HT1080 (cell line): ENCODE results near the gene ST7. TPM values are rescaled to one million over a fixed set of nuclear protein-coding genes. Genes with fewer than 3 reads are reported as not detected.
"Not testable (repeated sequence)": the region's sequence is repeated elsewhere in the genome, so short reads cannot be mapped to it uniquely, and the experiment has no call there.

Experiments used
- DNase-seq: peaks from one replicate; pipeline ENCODE4 v3.0.0-alpha.2; 2015; ENCODE audit warnings: low read depth
- polyA plus RNA-seq, 2 experiments: library from polyadenylated mRNA; depleted of rRNA; stranded (reverse); fragments of >200 nt; gene quantifications; 2 replicates each; pipeline ENCODE4 v1.2.3, GENCODE V29; 2015
- total RNA-seq: library from RNA; depleted of rRNA; stranded (reverse); fragments of >200 nt; shearing (Covaris generic); gene quantifications from 2 replicates; pipeline ENCODE4 v1.2.3, GENCODE V29; 2014; rRNA removed

Gene ST7
- 15.1 and 22.6 TPM in 2 replicates for total RNA-seq
- polyA plus RNA-seq (2015; cell fraction: cytosol; rRNA removed) = 15.5 and 17.7 TPM in 2 replicates
- polyA plus RNA-seq (2015; cell fraction: nucleus; rRNA removed) = 23.4 and 23.9 TPM in 2 replicates

- peak; percentile 54 for DNase-seq
Measured at GRCh38 chr7:116953372-116953905, at the start of gene ST7. TSS of gene ST7 (plus strand) at chr7:116953501. CDS start at chr7:116953541, 40 bp downstream.

GRCh38 chr7:116906391-116906790 is 46.9 kb upstream of the ST7 start:
- no peak for DNase-seq

- DNase-seq = no peak
Measured at GRCh38 chr7:116910383-116910782, 42.9 kb upstream of the ST7 start.

- no peak for DNase-seq
Measured at GRCh38 chr7:116911801-116912200, 41.5 kb upstream of the ST7 start.

GRCh38 chr7:116912269-116912909 is 40.9 kb upstream of the ST7 start:
- no peak for DNase-seq

- no peak for DNase-seq
Measured at GRCh38 chr7:116918704-116919103, 34.6 kb upstream of the ST7 start.

GRCh38 chr7:116920359-116920758 is 32.9 kb upstream of the ST7 start:
- no peak for DNase-seq

GRCh38 chr7:116922545-116922944 is 30.8 kb upstream of the ST7 start:
- DNase-seq = no peak

GRCh38 chr7:116924741-116925140 is 28.6 kb upstream of the ST7 start:
- no peak for DNase-seq

- no peak for DNase-seq
Measured at GRCh38 chr7:116929021-116929420, 24.3 kb upstream of the ST7 start.

- DNase-seq = peak; percentile 76
Measured at GRCh38 chr7:116929914-116930913, 23.1 kb upstream of the ST7 start.

- no peak for DNase-seq
Measured at GRCh38 chr7:116932566-116932965, 20.7 kb upstream of the ST7 start.

- no peak for DNase-seq
Measured at GRCh38 chr7:116933465-116933864, 19.8 kb upstream of the ST7 start.

- DNase-seq = no peak
Measured at GRCh38 chr7:116934580-116934979, 18.7 kb upstream of the ST7 start.

GRCh38 chr7:116936844-116937243 is 16.5 kb upstream of the ST7 start:
- not testable (repeated sequence) for DNase-seq

GRCh38 chr7:116938678-116939077 is 14.6 kb upstream of the ST7 start:
- no peak for DNase-seq

GRCh38 chr7:116940689-116941370 is 12.5 kb upstream of the ST7 start:
- no peak for DNase-seq

GRCh38 chr7:116942504-116942903 is 10.8 kb upstream of the ST7 start:
- DNase-seq = no peak

GRCh38 chr7:116948934-116949333 is 4.4 kb upstream of the ST7 start:
- no peak for DNase-seq

GRCh38 chr7:116949941-116950801 is 3.1 kb upstream of the ST7 start:
- DNase-seq = no peak
